K562 (cell line): Measurements from ENCODE around the gene NEB. TPM values are rescaled to one million over a fixed set of nuclear protein-coding genes. Genes with fewer than 3 reads are reported as not detected.
A peak's percentile ranks its signal among the peaks of the same experiment; 100 is the strongest.

ENCODE experiments used
- BCL6 ChIP-seq: fragments of 250-450 bp; sonication (Bioruptor Pico); IDR thresholded peaks from 2 replicates; pipeline ENCODE4 v1.4.0; 2020
- BRD9 ChIP-seq: fragments of 450-650 bp; IDR thresholded peaks from 2 replicates; pipeline ENCODE4 v1.6.1; 2018; ENCODE audit warnings: low read depth; ENCODE audit not compliant: partially characterized antibody
- FOSL1 ChIP-seq: fragments of 200-800 bp; sonication (Bioruptor generic); conservative IDR thresholded peaks from 2 replicates; pipeline ENCODE4 v1.6.1; 2016; ENCODE audit warnings: missing genetic modification characterization, missing compliant biosample characterization
- HMGXB4 ChIP-seq: sonication (generic); formaldehyde crosslinking; IDR thresholded peaks from 2 replicates; pipeline ENCODE4 v1.8.1; 2023; ENCODE audit warnings: mild to moderate bottlenecking, missing genetic modification reagents
- KDM5B ChIP-seq: fragments of 200-600 bp; sonication (generic); IDR thresholded peaks from 2 replicates; pipeline ENCODE4 v1.6.1; 2012; ENCODE audit warnings: low read depth, mild to moderate bottlenecking, moderate library complexity, low read length, control low read depth, inconsistent platforms; ENCODE audit not compliant: insufficient replicate concordance
- KLF6 ChIP-seq: fragments of 250-450 bp; sonication (Bioruptor Pico); IDR thresholded peaks from 2 replicates; pipeline ENCODE4 v1.4.0; 2020; ENCODE audit warnings: mild to moderate bottlenecking, moderate library complexity, borderline replicate concordance
- NFRKB ChIP-seq: fragments of 450-650 bp; IDR thresholded peaks from 2 replicates; pipeline ENCODE4 v1.6.1; 2016; ENCODE audit warnings: low read depth
- NFXL1 ChIP-seq: fragments of 450-650 bp; formaldehyde crosslinking; IDR thresholded peaks from 2 replicates; pipeline ENCODE4 v1.4.0; 2021; ENCODE audit warnings: mild to moderate bottlenecking
- RUNX1 ChIP-seq: sonication (generic); IDR thresholded peaks from 2 replicates; pipeline ENCODE4 v1.6.1; 2016; ENCODE audit warnings: antibody characterized with exemption, low read depth
- SIN3B ChIP-seq: fragments of 450-650 bp; IDR thresholded peaks from 2 replicates; pipeline ENCODE4 v1.6.1; 2017; ENCODE audit warnings: low read depth, mild to moderate bottlenecking, moderate library complexity
- TBP ChIP-seq: optimal IDR thresholded peaks from 2 replicates; pipeline ENCODE3; 2011; ENCODE audit warnings: low read depth, low read length, improper control_type of control experiment
- TCF3 ChIP-seq: sonication (generic); formaldehyde crosslinking; IDR thresholded peaks from 2 replicates; pipeline ENCODE4 v1.4.0; 2020; ENCODE audit warnings: mild to moderate bottlenecking, missing genetic modification reagents
- TCF7L2 ChIP-seq: fragments of 150-350 bp; IDR thresholded peaks from 2 replicates; pipeline ENCODE4 v1.6.1; 2016; ENCODE audit warnings: low read depth, mild to moderate bottlenecking, low read length, moderate library complexity
- TCFL5 ChIP-seq: fragments of 250-450 bp; sonication (Bioruptor Pico); conservative IDR thresholded peaks from 2 replicates; pipeline ENCODE4 v1.6.1; 2021; ENCODE audit warnings: mild to moderate bottlenecking, moderate library complexity, matching md5 sums
- ZBTB34 ChIP-seq: fragments of 250-450 bp; sonication (Bioruptor Pico); IDR thresholded peaks from 2 replicates; pipeline ENCODE4 v1.8.0; 2021; ENCODE audit warnings: mild to moderate bottlenecking, moderate library complexity
- ZFP91 ChIP-seq: sonication (generic); formaldehyde crosslinking; IDR thresholded peaks from 2 replicates; pipeline ENCODE4 v1.8.0; 2022; ENCODE audit warnings: mild to moderate bottlenecking, missing genetic modification reagents
- ZNF184 ChIP-seq: sonication (generic); formaldehyde crosslinking; IDR thresholded peaks from 2 replicates; pipeline ENCODE4 v1.5.0; 2020; ENCODE audit warnings: missing genetic modification reagents
- ZNF75A ChIP-seq: fragments of 450-650 bp; formaldehyde crosslinking; IDR thresholded peaks from 2 replicates; pipeline ENCODE4 v1.4.0; 2020; ENCODE audit warnings: mild to moderate bottlenecking
- ZNF785 ChIP-seq: fragments of 250-450 bp; sonication (Bioruptor Pico); IDR thresholded peaks from 2 replicates; pipeline ENCODE4 v1.4.0; 2020; ENCODE audit warnings: mild to moderate bottlenecking
- polyA plus RNA-seq, 8 experiments: library from polyadenylated mRNA; depleted of rRNA in 4 of 8; stranded (reverse) in 5 of 8; unstranded in 3 of 8; fragments of >200 nt; fragmentation: Nextera tagmentation in 2 of 8; fragmentation: Illumina TruSeq in 1 of 8; extraction: Ambion mirVana in 2 of 8; extraction: Trizol in 1 of 8; gene quantifications; 2 replicates each; pipeline versions ENCODE4 v1.2.1 to v1.2.3, GENCODE V29; 2011 to 2014; ENCODE audit warnings: inconsistent platforms in 1 of 8, missing spikeins in 1 of 8
- total RNA-seq, 7 experiments: library from RNA; depleted of rRNA in 6 of 7; stranded (reverse); fragments of >200 nt in 6 of 7; fragmentation: Illumina TruSeq in 2 of 7; extraction: Trizol in 2 of 7; gene quantifications; 2 replicates each; pipeline versions ENCODE4 v1.2.1 to v1.2.3, GENCODE V29; 2011 to 2021; ENCODE audit warnings: low replicate concordance in 1 of 7
- TF ChIP-seq, protein P1 (sequence below): fragments of 450-650 bp; IDR thresholded peaks from one replicate; pipeline ENCODE4 v1.6.1; 2018; ENCODE audit warnings: mild to moderate bottlenecking, moderate library complexity; ENCODE audit not compliant: partially characterized antibody
- TF ChIP-seq, protein P2 (sequence below), 2 experiments: fragments of 450-650 bp; conservative IDR thresholded peaks; 2 replicates each; pipeline ENCODE4 v1.6.1; 2017; ENCODE audit warnings: mild to moderate bottlenecking in 2 of 2, moderate library complexity in 2 of 2
- TF ChIP-seq, protein P3 (sequence below): sonication (generic); IDR thresholded peaks from 2 replicates; pipeline ENCODE4 v1.6.1; 2016

NEB gene
- total and polyA plus RNA-seq, 9 of the 15 experiments (the other 6 are each of a cell fraction or from before 2014, with no cell fraction given) = 1.7 to 3.8 (median 2.9) TPM

DNA sequence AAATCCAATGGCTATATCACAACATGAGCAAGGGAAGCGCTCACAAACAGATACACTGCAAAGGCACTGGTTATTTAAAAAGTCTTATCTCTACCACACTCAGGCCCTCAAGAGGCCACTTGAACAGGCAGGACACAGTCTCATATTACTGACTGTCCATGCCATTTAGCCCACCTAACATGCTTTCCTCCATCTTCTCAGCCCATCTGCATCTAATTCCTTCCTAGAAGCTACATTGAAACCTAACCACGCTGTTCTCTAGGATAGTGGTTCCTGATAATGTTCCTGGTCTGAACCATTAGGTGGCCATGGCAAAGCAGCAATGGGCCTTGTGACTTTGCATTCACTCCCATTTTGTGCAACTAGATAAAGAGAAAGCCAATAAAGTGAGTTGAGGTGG lies 22.5 kb upstream of the NEB start (continued):
- TF ChIP-seq KDM5B (no peak), ZBTB34 (CRISPR knock-in tag) (no peak), TCF7L2 (no peak), ZNF75A (CRISPR knock-in tag) (no peak), RUNX1 (no peak), ZNF184 (CRISPR knock-in tag) (no peak), BRD9 (no peak), SIN3B (no peak), TBP (no peak), BCL6 (CRISPR knock-in tag) (no peak), TCFL5 (CRISPR knock-in tag) (no peak), KLF6 (no peak), HMGXB4 (CRISPR knock-in tag) (no peak), FOSL1 (no peak), ZFP91 (no peak), ZNF785 (CRISPR knock-in tag) (no peak), NFRKB (no peak), TCF3 (CRISPR knock-in tag) (peak; percentile 45; the same call in 1 of the 2 replicates), NFXL1 (CRISPR knock-in tag) (no peak)
- TF ChIP-seq, protein P1, sequence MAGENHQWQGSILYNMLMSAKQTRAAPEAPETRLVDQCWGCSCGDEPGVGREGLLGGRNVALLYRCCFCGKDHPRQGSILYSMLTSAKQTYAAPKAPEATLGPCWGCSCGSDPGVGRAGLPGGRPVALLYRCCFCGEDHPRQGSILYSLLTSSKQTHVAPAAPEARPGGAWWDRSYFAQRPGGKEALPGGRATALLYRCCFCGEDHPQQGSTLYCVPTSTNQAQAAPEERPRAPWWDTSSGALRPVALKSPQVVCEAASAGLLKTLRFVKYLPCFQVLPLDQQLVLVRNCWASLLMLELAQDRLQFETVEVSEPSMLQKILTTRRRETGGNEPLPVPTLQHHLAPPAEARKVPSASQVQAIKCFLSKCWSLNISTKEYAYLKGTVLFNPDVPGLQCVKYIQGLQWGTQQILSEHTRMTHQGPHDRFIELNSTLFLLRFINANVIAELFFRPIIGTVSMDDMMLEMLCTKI = no peak
- TF ChIP-seq, protein P2, sequence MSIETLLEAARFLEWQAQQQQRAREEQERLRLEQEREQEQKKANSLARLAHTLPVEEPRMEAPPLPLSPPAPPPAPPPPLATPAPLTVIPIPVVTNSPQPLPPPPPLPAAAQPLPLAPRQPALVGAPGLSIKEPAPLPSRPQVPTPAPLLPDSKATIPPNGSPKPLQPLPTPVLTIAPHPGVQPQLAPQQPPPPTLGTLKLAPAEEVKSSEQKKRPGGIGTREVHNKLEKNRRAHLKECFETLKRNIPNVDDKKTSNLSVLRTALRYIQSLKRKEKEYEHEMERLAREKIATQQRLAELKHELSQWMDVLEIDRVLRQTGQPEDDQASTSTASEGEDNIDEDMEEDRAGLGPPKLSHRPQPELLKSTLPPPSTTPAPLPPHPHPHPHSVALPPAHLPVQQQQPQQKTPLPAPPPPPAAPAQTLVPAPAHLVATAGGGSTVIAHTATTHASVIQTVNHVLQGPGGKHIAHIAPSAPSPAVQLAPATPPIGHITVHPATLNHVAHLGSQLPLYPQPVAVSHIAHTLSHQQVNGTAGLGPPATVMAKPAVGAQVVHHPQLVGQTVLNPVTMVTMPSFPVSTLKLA (conservative IDR thresholded peaks at IDR 0.05) = 0 out of 4 replicates have a peak, but pooled peaks of 1 of the 2 experiments have one; percentile 21
- TF ChIP-seq, protein P3, sequence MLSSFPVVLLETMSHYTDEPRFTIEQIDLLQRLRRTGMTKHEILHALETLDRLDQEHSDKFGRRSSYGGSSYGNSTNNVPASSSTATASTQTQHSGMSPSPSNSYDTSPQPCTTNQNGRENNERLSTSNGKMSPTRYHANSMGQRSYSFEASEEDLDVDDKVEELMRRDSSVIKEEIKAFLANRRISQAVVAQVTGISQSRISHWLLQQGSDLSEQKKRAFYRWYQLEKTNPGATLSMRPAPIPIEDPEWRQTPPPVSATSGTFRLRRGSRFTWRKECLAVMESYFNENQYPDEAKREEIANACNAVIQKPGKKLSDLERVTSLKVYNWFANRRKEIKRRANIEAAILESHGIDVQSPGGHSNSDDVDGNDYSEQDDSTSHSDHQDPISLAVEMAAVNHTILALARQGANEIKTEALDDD = 0 out of 2 replicates have a peak, but pooled peaks have one; percentile 38
